H9 (cell line): ENCODE results near the gene HOXB8. TPM values are rescaled to one million over a fixed set of nuclear protein-coding genes. Genes with fewer than 3 reads are reported as not detected.

ENCODE experiments used
- DNase-seq: peaks from one replicate; pipeline ENCODE4 v3.0.0-alpha.2; 2017
- H2AFZ ChIP-seq: one replicate; pipeline ENCODE4 v1.6.1; 2013; ENCODE audit warnings: mild to moderate bottlenecking, low read length, control low read depth, moderate library complexity
- H2AK5ac ChIP-seq: 2 replicates; pipeline ENCODE4 v1.6.1; 2013; ENCODE audit warnings: low read length, control low read depth, mixed read lengths; ENCODE audit not compliant: insufficient read length
- H2BK120ac ChIP-seq: one replicate; pipeline ENCODE4 v1.6.1; 2013; ENCODE audit warnings: low read depth, mild to moderate bottlenecking, low read length, control low read depth, inconsistent platforms; ENCODE audit not compliant: poor library complexity, severe bottlenecking
- H2BK12ac ChIP-seq: 2 replicates; pipeline ENCODE4 v1.6.1; 2013; ENCODE audit warnings: low read length, control low read depth, mixed read lengths, low read depth; ENCODE audit not compliant: insufficient read length
- H2BK15ac ChIP-seq: 2 replicates; pipeline ENCODE4 v1.6.1; 2013; ENCODE audit warnings: low read depth, low read length, control low read depth
- H2BK20ac ChIP-seq: one replicate; pipeline ENCODE4 v1.6.1; 2013; ENCODE audit warnings: low read depth, mild to moderate bottlenecking, low read length, control low read depth, inconsistent platforms; ENCODE audit not compliant: poor library complexity, severe bottlenecking
- H2BK5ac ChIP-seq: 2 replicates; pipeline ENCODE4 v1.6.1; 2013; ENCODE audit warnings: low read length, control low read depth, mixed read lengths; ENCODE audit not compliant: insufficient read length
- H3K14ac ChIP-seq: 2 replicates; pipeline ENCODE4 v1.6.1; 2013; ENCODE audit warnings: low read length, control low read depth; ENCODE audit not compliant: insufficient read depth
- H3K18ac ChIP-seq: 2 replicates; pipeline ENCODE4 v1.6.1; 2013; ENCODE audit warnings: low read depth, mild to moderate bottlenecking, mixed read lengths, low read length, control low read depth; ENCODE audit not compliant: insufficient read length
- H3K23ac ChIP-seq: 2 replicates; pipeline ENCODE4 v1.6.1; 2013; ENCODE audit warnings: low read length, control low read depth, mixed read lengths, low read depth; ENCODE audit not compliant: insufficient read length
- H3K23me2 ChIP-seq: 2 replicates; pipeline ENCODE4 v1.6.1; 2013; ENCODE audit warnings: low read depth, mild to moderate bottlenecking, mixed read lengths, low read length, control low read depth; ENCODE audit not compliant: insufficient read length, poor library complexity, severe bottlenecking
- H3K27ac ChIP-seq: 2 replicates; pipeline ENCODE4 v1.5.1; 2013; ENCODE audit warnings: low read length, control low read depth, mixed read lengths, low read depth; ENCODE audit not compliant: insufficient read length
- H3K27me3 ChIP-seq: 2 replicates; pipeline ENCODE4 v1.6.1; 2013; ENCODE audit warnings: low read length, control low read depth, inconsistent platforms; ENCODE audit not compliant: insufficient read depth
- H3K4ac ChIP-seq: 2 replicates; pipeline ENCODE4 v1.6.1; 2013; ENCODE audit warnings: low read depth, mild to moderate bottlenecking, control low read depth, inconsistent platforms, low read length, moderate library complexity
- H3K4me1 ChIP-seq: 2 replicates; pipeline ENCODE4 v1.6.1; 2013; ENCODE audit warnings: low read length, control low read depth, inconsistent platforms; ENCODE audit not compliant: insufficient read depth
- H3K4me2 ChIP-seq: 2 replicates; pipeline ENCODE4 v1.6.1; 2013; ENCODE audit warnings: low read length, control low read depth, mixed read lengths; ENCODE audit not compliant: insufficient read length, insufficient read depth
- H3K56ac ChIP-seq: 2 replicates; pipeline ENCODE4 v1.6.1; 2013; ENCODE audit warnings: low read depth, mild to moderate bottlenecking, mixed read lengths, low read length, control low read depth; ENCODE audit not compliant: insufficient read length
- H3K79me1 ChIP-seq: 2 replicates; pipeline ENCODE4 v1.6.1; 2013; ENCODE audit warnings: low read depth, mild to moderate bottlenecking, moderate library complexity, low read length, control low read depth, inconsistent platforms; ENCODE audit not compliant: insufficient read depth, poor library complexity, severe bottlenecking
- H3K79me2 ChIP-seq: 2 replicates; pipeline ENCODE4 v1.6.1; 2013; ENCODE audit warnings: low read length, control low read depth, inconsistent platforms; ENCODE audit not compliant: insufficient read depth
- H3K9ac ChIP-seq: 2 replicates; pipeline ENCODE4 v1.6.1; 2013; ENCODE audit warnings: low read length, control low read depth, mixed read lengths; ENCODE audit not compliant: insufficient read length; ENCODE audit errors: extremely low read depth
- H3K9me3 ChIP-seq: one replicate; pipeline ENCODE4 v1.6.1; 2013; ENCODE audit warnings: low read depth, low read length, inconsistent platforms; ENCODE audit not compliant: control insufficient read depth
- H3T11ph ChIP-seq: one replicate; pipeline ENCODE4 v1.6.1; 2013; ENCODE audit warnings: mild to moderate bottlenecking, low read length, control low read depth, inconsistent platforms
- H4K20me1 ChIP-seq: one replicate; pipeline ENCODE4 v1.6.1; 2013; ENCODE audit not compliant: control insufficient read depth, insufficient read length, insufficient read depth
- H4K5ac ChIP-seq: 2 replicates; pipeline ENCODE4 v1.6.1; 2013; ENCODE audit warnings: low read depth, mild to moderate bottlenecking, mixed read lengths, low read length, control low read depth; ENCODE audit not compliant: insufficient read length
- H4K8ac ChIP-seq: replicated peaks from 2 replicates; pipeline ENCODE4 v1.6.1; 2013; ENCODE audit warnings: low read length, control low read depth, mixed read lengths, low read depth; ENCODE audit not compliant: insufficient read length
- H4K91ac ChIP-seq: 2 replicates; pipeline ENCODE4 v1.6.1; 2013; ENCODE audit warnings: low read depth, mild to moderate bottlenecking, moderate library complexity, mixed read lengths, low read length, control low read depth; ENCODE audit not compliant: insufficient read length
- H3K27ac Mint-ChIP-seq, 3 experiments: 2 replicates in 2 of 3; 3 replicates in 1 of 3; pipeline ENCODE4 v1.8.0; 2020 to 2021; ENCODE audit warnings: mixed read lengths in 3 of 3, mild to moderate bottlenecking in 1 of 3, moderate library complexity in 1 of 3
- H3K27me3 Mint-ChIP-seq: 2 replicates; pipeline ENCODE4 v1.8.0; 2021; ENCODE audit warnings: low read depth, mild to moderate bottlenecking, moderate library complexity, mixed read lengths
- H3K36me3 Mint-ChIP-seq, 3 experiments: 2 replicates in 2 of 3; 3 replicates in 1 of 3; pipeline ENCODE4 v1.8.0; 2020 to 2021; ENCODE audit warnings: low read depth in 3 of 3, mixed read lengths in 3 of 3; ENCODE audit not compliant: insufficient read depth in 1 of 3
- H3K4me1 Mint-ChIP-seq, 2 experiments: 2 replicates each; pipeline ENCODE4 v1.8.0; 2020; ENCODE audit warnings: mixed read lengths in 2 of 2
- H3K4me3 Mint-ChIP-seq, 2 experiments: 2 replicates in 1 of 2; 3 replicates in 1 of 2; pipeline ENCODE4 v1.8.0; 2020 to 2021; ENCODE audit warnings: mild to moderate bottlenecking in 2 of 2, mixed read lengths in 2 of 2, moderate library complexity in 1 of 2
- H3K9me3 Mint-ChIP-seq, 2 experiments: 2 replicates in 1 of 2; 3 replicates in 1 of 2; pipeline ENCODE4 v1.8.0; 2020; ENCODE audit warnings: mild to moderate bottlenecking in 2 of 2, mixed read lengths in 2 of 2, moderate library complexity in 1 of 2
- WGBS: extraction: QIAGEN DNeasy Blood & Tissue Kit; methylation state at CpG from one replicate; pipeline ENCODE4 v1.1.7; 2013; ENCODE audit warnings: missing lambda C conversion rate, low lambda C conversion rate, mixed read lengths; ENCODE audit not compliant: insufficient read length; ENCODE audit errors: extremely low coverage; 5-methylcytosine and 5-hydroxymethylcytosine counted together
- total RNA-seq: library from RNA; stranded (reverse); gene quantifications from 2 replicates; pipeline ENCODE4 v1.2.1, GENCODE V29; 2021
- TF ChIP-seq, protein P1 (sequence below): fragments of 200-600 bp; sonication (generic); conservative IDR thresholded peaks from 3 replicates; pipeline ENCODE4 v1.8.0; 2021; ENCODE audit warnings: antibody characterized with exemption, mild to moderate bottlenecking

HOXB8 gene
- total RNA-seq, 1 experiment from 2014 or later, result not detected

DNA sequence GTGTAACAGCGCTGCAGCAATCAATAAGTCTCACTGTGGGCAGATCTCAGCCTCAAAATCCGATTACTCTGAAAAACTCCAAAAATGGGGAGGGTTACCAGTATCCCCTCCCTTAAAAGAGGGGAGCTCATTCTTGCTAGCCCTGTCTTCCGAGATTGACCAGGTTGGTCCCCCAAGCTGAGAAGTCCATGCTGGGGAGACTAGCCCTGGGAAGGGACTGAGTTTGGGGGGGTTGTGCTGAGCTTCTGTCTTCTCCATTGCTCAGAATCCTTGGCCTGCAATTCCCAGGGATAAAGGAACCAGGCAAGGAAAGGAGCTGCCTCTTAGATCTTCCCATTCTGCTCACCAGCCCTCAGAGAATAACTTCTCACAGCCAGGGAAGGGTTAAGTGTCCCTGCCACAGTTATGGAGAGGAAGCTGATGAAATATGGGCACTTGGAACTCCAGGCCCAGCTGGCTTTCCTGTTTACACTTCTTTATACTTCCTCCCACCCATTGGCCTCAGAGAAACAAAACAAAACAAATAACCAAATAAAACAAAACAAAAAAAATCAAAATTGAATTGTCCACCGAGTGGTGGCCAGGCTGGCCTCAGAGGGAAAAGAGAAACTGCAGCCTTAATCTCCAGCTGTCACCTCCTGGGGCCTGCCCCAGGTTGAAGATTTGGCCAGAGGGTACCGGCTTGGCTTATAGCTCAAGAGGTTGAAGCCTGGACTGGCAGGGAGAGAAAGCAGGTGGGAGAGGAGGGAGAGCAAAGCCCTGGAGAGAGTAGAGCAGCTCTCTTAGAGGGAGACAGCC, 27.6 kb downstream of the HOXB8 start:
- no peak overlapping the region for H3K9ac ChIP-seq
- no peak overlapping the region for H3K23ac ChIP-seq
- Mint-ChIP-seq H3K4me1 (peaks cover 13 to 24% of the 10 kb centered on the region in 2 experiments), H3K36me3 (no peaks in the 10 kb centered on the region; a peak in 1 of 7 replicates), H3K27ac (no peak overlapping the region), H3K4me3 (no peak overlapping the region), H3K9me3 (peaks cover 7 to 14% of the 10 kb centered on the region in 2 experiments; a peak in 3 of 5 replicates), H3K27me3 (peaks cover 100% of the 10 kb centered on the region)
- H3K4me1 ChIP-seq, result no peaks in the 10 kb centered on the region
- no peak overlapping the region for H2BK12ac ChIP-seq
- no peak overlapping the region for H3T11ph ChIP-seq
- no peak overlapping the region for H4K91ac ChIP-seq
- no peak overlapping the region for H2BK20ac ChIP-seq
- no peaks in the 10 kb centered on the region for H3K9me3 ChIP-seq
- no peak overlapping the region for H3K27ac ChIP-seq
- TF ChIP-seq, protein P1, sequence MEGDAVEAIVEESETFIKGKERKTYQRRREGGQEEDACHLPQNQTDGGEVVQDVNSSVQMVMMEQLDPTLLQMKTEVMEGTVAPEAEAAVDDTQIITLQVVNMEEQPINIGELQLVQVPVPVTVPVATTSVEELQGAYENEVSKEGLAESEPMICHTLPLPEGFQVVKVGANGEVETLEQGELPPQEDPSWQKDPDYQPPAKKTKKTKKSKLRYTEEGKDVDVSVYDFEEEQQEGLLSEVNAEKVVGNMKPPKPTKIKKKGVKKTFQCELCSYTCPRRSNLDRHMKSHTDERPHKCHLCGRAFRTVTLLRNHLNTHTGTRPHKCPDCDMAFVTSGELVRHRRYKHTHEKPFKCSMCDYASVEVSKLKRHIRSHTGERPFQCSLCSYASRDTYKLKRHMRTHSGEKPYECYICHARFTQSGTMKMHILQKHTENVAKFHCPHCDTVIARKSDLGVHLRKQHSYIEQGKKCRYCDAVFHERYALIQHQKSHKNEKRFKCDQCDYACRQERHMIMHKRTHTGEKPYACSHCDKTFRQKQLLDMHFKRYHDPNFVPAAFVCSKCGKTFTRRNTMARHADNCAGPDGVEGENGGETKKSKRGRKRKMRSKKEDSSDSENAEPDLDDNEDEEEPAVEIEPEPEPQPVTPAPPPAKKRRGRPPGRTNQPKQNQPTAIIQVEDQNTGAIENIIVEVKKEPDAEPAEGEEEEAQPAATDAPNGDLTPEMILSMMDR, result no peak
- no peak for DNase-seq
- WGBS, result no CpG with 5 or more reads among the region's 5 CpGs
- H2BK5ac ChIP-seq, result no peak overlapping the region
- no peak overlapping the region for H3K4me2 ChIP-seq
- H2BK15ac ChIP-seq, result no peak overlapping the region
- H4K8ac ChIP-seq, result no peak overlapping the region
- no peak overlapping the region for H2AFZ ChIP-seq
- H2AK5ac ChIP-seq, result no peak overlapping the region
- no peaks in the 10 kb centered on the region for H3K79me2 ChIP-seq
- H3K56ac ChIP-seq, result no peak overlapping the region
- peaks cover 100% of the 10 kb centered on the region for H3K27me3 ChIP-seq
- no peak overlapping the region for H3K4ac ChIP-seq
- H3K79me1 ChIP-seq, result no peaks in the 10 kb centered on the region
- H2BK120ac ChIP-seq, result no peak overlapping the region
- peaks cover 3% of the 10 kb centered on the region for H3K23me2 ChIP-seq
- H4K5ac ChIP-seq, result no peak overlapping the region
- no peak overlapping the region for H3K14ac ChIP-seq
- H4K20me1 ChIP-seq, result no peaks in the 10 kb centered on the region
- no peak overlapping the region for H3K18ac ChIP-seq
